ENCODE results near the gene TEX50.
"Not testable (repeated sequence)": the region's sequence is repeated elsewhere in the genome, so short reads cannot be mapped to it uniquely, and the experiment has no call there.

GRCh38 chr1:173591138-173591537, 44.0 kb upstream of the TEX50 start:
- not testable (repeated sequence) for TF ChIP-seq EZH2 (IDR thresholded peaks at IDR 0.05; ENCODE audit: borderline replicate concordance, low read length)
- TF ChIP-seq, protein P1, sequence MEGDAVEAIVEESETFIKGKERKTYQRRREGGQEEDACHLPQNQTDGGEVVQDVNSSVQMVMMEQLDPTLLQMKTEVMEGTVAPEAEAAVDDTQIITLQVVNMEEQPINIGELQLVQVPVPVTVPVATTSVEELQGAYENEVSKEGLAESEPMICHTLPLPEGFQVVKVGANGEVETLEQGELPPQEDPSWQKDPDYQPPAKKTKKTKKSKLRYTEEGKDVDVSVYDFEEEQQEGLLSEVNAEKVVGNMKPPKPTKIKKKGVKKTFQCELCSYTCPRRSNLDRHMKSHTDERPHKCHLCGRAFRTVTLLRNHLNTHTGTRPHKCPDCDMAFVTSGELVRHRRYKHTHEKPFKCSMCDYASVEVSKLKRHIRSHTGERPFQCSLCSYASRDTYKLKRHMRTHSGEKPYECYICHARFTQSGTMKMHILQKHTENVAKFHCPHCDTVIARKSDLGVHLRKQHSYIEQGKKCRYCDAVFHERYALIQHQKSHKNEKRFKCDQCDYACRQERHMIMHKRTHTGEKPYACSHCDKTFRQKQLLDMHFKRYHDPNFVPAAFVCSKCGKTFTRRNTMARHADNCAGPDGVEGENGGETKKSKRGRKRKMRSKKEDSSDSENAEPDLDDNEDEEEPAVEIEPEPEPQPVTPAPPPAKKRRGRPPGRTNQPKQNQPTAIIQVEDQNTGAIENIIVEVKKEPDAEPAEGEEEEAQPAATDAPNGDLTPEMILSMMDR (conservative IDR thresholded peaks at IDR 0.05 in 1 of 2, IDR thresholded peaks at IDR 0.05 in 1 of 2; ENCODE audit: extremely low read depth in 1 of 2, insufficient read depth in 1 of 2, low read depth in 1 of 2, low read length in 2 of 2) = not testable (repeated sequence)
